ENCODE results near the gene FAAP20.

FAAP20 gene

GRCh38 chr1:2210084-2210653 is 15.6 kb upstream of the FAAP20 start:
- no peak for DNase-seq (ENCODE audit: low read depth)

DNA sequence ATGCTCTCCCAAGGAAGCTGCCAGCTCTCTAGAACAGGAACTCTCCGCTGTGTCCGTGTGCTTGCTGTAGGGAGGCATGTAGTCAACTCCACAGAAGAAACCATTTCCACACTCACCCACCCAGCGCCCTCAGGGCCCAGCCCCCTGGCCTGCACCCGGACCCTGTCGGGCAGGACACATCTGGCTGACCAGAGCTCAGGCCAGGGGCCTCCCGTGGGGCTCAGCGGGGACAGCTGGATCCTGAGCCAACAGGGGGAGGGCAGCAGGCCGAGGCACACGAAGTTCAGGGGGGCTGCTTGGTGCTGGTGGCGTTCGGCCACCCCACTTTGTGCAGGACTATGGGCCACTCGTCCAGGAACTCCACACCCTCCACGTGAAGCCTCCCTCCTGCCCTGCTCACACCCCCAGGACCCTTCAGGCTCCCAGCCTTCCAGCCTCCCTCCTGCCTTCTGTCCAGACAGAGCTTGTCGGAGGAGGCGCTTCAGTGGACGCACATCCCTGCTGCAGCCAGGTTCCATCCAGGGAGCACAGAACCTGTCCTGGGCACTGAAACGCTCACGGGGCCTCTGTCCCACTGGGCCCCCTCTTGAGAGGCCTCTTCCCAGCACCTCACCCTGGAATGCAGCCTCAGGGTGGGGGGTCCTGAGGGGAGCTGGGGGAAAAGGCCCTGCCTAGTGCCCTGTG is 15.0 kb upstream of the FAAP20 start:
- no peak for DNase-seq (ENCODE audit: low read depth)

DNA sequence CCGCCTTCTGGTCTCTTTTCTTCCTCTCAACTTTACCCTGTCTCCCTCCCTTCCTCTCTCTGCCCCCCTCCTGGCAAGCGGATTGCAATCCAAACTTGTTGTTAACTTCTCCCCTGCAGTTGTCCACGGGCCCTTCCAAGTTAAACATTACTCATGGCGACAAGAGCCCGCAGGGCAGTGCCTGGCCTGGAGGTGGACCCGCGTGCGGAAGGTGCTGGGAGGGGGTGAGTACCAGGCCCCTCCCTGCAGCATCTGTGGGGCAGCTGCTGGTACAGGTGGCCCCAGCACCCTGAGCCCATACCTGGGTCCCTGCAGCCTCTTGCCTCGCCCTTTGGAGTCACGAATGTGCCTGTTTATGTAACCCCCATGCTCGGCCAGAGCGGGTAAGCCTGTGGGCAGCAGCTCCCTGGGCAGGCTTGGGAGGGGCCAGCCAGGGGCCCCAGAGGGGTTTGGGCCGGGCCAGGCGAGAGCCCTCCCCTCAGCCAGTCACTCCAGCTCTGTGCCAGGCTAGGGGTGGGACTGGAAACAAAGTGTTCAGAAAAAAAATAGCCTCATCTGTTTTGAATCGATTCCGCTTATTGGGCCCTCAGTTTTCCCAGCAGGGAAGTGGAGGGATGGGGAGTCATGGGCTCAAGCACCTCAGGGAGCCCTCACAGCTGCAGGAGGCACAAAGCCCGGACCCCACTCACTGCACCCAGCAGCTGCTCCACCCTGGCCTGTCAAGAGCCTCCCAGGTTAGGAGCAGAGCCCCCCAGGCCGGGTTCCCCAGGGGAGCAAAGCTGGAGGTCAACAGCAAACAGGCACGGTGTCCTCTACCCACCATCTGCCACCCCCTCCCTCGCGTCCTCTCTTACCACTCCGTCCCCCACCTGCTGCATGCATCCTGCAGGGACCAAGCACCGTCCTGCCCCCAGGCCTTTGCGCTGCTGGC is 14.0 kb upstream of the FAAP20 start:
- no peak for DNase-seq (ENCODE audit: low read depth)

DNA sequence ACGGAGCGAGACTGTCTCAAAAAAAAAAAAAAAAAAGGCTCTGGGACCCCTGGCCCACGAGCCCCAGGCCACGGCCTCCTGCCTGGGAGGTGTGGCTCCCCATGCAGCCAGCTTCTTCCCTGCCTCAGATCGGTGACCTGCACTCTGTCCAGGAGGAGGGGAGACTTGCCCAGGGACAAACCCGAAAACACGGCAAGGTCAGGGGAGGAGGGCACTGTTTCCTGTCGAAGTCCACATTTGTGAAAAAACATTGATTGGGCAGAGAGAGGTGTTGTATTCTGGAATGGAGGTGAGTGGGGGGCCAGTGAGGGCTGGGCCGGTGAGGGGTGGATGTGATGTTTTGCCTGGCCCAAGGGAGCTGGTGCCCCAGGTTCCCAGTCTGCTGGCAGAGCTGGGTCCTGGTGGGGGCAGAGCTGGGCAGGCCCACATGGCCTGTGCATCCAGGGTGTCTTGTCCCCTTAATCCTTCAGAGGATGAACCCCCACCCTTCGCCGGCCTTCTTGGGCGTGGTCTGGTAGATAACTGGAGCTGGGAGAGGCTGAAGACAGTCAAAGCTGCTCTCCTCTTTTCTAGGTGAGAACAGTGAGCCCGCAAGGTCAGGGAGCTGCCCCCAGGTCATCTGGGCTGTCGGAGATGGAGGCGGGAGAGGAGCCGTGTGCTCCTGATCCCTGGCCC is 12.4 kb upstream of the FAAP20 start:
- DNase-seq (ENCODE audit: low read depth) = no peak

GRCh38 chr1:2205191-2205952 is 10.8 kb upstream of the FAAP20 start:
- peak; percentile 87 for DNase-seq (ENCODE audit: low read depth)

DNA sequence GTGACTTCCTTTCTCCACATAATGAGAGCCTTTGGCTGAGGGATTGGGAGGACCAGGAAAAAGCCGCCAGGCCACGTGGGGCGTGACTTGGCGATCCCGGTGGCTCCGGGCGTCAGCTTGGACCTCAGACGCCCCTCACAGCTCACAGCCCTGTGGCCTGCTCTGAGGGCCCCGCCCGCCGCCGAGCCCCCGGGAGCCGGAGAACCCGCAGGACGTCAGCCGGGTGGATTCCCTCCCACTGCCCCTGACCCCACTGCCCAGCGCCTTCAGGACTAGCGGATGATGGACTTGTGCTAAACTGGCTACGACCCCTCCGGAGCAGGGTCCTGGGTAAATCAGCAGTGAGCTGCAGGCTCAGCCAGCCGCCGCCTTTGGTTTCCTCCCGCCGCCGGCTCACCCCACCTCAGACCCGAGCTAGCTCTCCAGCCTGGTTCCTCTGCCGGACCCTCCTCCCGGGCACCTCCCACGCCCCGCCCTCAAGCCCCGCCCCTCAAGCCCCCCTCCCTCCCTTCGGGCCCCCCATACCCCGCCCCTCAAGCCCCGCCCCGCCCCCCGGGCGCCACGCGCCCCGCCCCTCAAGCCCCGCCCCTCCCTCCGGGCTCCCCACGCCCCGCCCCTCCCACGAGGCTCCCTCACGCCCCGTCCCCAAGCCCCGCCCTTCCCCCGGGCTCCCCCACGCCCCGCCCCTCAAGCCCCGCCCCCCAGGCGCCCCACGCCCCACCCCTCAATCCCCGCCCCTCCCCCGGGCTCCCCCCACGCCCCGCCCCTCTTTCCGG is 10.0 kb upstream of the FAAP20 start:
- no peak for DNase-seq (ENCODE audit: low read depth)

- no peak for DNase-seq (ENCODE audit: low read depth)
Observed at GRCh38 chr1:2203671-2204414, 9.3 kb upstream of the FAAP20 start.

DNA sequence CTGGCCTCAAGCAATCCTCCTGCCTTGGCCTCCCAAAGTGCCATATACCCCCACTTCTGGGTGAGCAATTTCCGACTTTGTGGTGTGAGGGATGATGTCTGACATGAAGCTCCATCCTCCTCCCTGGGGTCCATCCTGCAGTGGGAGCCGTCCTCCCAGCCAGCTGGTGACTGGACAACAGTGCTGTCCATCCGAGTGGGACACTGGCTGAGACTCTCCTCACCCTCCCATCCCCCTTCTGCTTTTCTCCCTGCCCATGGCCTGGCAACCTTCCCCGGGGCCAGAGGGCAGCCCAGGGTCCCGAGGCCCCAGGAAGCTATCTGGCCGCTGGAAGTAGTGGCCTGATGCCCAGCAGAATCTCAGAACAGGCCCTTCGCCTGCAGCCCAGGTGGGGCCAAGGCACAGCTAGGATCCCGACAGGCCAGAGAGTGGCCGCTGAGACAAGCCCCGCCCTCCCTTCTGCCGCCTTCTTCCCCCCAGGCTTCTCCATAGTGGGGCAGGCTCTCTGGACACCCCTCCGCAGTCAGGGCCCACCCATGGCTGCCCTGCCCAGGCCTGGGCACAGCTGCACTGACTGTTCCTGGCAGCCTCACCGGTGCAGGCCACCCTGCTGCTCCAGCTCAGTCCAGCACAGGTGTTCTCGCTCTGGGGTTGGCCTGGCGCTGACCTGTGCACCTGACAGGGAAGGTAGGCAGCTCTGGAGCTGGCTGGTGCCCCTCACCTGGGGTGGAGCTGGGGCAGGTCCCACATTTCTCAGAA is 8.4 kb upstream of the FAAP20 start:
- DNase-seq (ENCODE audit: low read depth) = no peak

GRCh38 chr1:2202008-2202575 is 7.5 kb upstream of the FAAP20 start:
- no peak for DNase-seq (ENCODE audit: low read depth)

GRCh38 chr1:2201062-2201461 is 6.5 kb upstream of the FAAP20 start:
- no peak for DNase-seq (ENCODE audit: low read depth)

DNA sequence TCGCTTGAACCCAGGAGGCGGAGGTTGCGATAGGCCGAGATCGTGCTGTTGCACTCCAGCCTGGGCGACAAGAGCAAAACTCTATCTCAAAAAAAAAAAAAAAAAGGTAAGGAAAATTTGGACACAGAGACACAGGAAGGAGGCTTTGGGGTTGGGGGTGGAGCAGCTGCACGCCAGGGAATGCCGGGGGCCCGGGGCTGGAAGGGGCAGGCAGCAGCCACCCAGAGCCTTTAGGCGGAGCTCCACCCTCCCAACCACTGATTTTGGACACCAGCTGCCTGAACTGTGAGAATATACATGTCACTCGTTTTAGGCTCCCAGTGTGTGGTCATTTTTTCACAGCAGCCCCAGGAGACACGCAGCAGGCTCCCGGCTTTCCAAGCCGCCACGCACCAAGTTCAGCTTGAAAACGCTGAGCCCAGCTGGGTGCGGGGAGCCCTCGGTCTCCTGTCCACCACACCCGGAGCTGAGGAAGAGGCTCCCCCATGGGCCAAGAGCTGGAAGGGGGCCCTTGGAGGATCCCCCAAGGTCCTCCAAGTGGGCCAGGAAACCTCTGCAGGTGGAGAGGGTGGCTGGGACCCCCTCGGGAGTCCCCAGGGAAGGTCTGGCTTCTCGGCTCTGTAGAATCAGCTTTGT is 5.9 kb upstream of the FAAP20 start:
- no peak for DNase-seq (ENCODE audit: low read depth)

GRCh38 chr1:2199042-2199810 is 4.7 kb upstream of the FAAP20 start:
- peak; percentile 67 for DNase-seq (ENCODE audit: low read depth)

DNA sequence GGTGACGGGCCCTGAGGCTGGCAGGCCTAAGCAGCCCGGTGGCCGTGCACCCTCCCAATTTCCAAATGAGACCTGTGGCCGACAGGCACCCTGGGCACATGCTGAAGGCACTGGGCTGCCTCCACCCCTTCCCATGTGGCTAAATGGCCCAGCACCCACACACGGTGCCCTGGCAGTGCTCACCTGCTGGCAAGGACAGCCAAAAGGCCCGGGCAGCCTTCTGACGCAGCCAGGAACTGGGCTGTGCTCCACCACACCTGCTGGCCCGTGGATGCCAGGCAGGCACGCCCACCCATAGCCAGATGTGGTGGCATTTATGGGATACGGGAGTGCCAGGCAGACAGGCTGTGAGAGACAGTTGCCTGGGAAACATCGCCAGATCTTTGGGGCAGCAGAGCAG is 4.0 kb upstream of the FAAP20 start:
- DNase-seq (ENCODE audit: low read depth) = no peak

DNA sequence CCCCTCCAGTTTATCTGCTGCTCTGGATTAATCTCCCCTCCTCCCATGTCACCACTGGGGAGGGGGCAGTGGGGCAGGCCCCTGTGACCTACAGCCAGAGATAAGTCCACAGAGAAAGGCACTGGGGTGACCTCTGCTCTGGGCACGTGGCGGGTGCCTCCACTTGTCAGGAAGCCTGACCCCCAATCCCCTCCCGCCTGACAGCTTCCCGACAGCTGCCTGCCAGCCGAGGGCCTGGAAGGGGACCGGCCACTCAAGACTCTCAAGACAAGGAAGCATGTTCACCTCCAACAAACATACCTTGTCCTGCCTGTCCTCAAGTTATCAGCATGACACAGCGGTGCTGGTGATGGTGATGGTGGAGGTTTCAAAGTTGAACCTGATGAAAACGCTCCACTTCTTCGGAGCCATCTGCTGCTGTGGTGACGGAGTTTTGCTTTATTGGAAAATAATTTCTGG is 3.2 kb upstream of the FAAP20 start:
- no peak for DNase-seq (ENCODE audit: low read depth)

DNA sequence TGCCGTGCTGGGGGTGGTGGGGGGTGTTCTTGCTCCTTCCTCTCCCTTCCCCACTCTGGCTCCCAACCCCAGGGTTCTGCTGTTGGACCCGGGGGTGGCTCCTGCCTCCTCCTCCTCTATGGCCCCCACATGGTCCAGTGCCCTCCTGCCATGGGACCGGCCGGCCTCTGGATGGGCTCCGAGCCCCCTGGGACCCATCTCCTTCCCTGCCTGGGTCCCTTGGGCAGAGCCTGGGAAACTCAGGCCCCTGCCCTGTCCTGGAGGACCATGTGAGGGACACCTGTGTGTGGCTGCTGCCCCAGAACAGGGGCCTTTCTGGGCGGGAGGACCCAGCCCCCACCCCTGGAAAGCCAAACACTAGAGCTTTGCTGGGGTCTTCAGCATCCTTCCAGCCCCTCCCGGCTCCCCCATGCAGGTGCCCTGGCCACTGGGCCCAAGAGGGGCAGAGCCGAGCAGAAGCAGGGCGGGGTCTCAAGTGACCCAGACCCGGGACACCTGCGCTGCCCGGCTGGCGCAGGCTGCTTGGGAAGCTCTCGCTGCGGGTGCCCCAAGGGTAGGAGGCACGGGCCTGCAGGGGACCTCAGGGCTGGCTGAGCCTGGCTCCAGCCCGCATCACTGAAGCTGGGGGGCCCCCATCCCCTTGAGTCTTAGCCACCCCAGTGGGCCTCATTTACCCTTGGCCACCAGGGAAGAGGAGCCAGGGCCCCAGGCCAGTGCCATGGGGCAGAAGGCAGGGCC is 2.5 kb upstream of the FAAP20 start:
- DNase-seq (ENCODE audit: low read depth) = no peak

DNA sequence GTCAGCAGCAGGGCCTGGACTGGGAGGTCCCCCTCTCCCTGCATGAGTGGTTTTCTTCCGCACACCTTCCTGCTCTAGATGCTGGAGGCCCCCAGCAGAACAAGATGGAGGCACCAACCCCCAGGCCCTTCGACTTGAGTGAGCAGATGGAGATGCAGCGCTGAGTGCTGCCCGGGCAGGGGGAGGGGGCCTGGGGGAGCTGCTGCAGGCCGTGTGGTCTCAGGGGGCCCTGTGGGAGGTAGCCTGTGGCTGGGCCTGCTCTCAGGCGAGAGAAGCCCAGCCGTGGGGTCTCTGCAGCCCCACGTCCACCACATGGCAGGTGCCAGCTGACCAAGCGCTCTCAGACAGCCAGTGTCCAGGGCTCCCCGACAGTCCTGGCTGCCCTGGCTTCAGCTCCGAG is 1.2 kb upstream of the FAAP20 start:
- no peak for DNase-seq (ENCODE audit: low read depth)

Data from stimulated activated CD8-positive, alpha-beta memory T cell treated with anti-CD3 and anti-CD28 coated beads, Interleukin-7, amount 100 ng/mL, for 24 hours (primary cell).